Embryonic facial prominence (tissue), 1 donor: Measurements from ENCODE around the gene CCDC9B.

Experiments
- DNase-seq: peaks from one replicate; pipeline ENCODE4 v3.0.0-alpha.2; 2016; ENCODE audit errors: extremely low spot score

Gene CCDC9B

DNA sequence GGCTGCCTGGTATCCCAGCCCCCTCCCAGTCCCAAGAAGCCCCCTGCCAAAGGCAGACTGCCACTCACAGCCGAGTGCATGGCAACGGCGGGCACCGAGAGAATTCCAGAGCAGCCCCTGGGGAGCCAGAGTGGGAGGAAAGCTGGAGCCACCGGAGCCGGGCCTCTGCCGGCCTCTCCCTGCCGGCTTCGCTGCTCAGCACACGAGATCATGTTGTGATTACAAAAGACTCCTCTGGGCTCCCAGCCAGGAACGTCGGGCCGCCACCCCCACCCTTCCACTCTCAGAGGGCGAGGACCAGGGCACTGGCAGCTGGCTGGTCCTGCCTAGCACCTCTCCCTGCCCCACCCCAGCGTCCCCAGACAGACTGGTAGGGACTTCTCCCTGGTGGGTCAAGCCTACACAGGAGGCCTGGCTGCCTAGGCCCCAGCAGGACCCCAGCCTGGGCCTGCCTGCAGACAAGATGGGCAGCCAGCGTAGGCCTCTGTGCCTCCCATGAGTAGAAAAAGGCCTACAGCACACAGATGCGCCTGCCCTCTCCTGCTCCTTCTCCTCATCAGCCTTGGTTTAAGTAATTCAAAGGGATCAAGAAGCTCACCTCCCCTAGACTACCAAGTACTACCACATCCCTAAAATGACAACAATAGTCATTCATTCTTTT, at the start of gene CCDC9B:
Gene CCDC9B (minus strand): TSS at position 200 of the 661 bp plus-strand sequence. CDS start 120 bp downstream, at position 80.
- DNase-seq, result peak; percentile 58

DNA sequence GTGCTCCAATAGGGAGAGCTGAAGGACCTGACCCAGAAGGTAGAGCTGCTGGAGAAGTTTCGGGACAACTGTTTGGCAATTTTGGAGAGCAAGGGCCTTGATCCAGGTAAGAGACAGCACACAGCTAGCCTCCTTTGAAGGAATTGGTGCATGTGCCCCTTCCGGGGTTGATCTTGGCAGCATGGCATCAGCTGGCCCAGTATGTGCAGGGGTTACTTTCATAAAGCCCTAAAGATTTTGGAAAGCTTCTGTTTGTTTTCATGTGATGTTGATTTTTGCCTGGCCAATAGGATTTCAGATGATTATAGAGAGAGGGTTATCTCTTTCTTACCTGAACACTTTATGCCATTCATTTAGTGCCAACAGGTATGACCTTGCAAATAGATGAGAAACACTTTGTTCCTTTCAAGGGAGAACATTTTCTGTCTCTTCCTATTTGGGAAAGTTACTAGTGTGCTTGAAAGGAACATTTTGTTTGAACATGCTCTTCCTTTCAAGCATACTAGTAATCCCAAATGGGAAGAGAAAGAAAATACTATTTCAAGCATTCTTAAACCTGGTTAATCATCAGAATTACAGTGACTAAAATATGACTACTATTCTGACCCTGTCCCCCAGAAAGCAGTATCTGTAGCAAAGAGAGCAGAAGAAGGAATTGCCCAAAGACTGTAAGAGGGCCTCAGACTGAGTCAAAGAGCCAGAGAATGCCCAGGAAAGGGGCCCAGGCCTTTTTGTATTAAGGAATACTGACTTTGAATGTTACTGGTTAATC, 49.3 kb upstream of the CCDC9B start:
- DNase-seq, result no peak

DNA sequence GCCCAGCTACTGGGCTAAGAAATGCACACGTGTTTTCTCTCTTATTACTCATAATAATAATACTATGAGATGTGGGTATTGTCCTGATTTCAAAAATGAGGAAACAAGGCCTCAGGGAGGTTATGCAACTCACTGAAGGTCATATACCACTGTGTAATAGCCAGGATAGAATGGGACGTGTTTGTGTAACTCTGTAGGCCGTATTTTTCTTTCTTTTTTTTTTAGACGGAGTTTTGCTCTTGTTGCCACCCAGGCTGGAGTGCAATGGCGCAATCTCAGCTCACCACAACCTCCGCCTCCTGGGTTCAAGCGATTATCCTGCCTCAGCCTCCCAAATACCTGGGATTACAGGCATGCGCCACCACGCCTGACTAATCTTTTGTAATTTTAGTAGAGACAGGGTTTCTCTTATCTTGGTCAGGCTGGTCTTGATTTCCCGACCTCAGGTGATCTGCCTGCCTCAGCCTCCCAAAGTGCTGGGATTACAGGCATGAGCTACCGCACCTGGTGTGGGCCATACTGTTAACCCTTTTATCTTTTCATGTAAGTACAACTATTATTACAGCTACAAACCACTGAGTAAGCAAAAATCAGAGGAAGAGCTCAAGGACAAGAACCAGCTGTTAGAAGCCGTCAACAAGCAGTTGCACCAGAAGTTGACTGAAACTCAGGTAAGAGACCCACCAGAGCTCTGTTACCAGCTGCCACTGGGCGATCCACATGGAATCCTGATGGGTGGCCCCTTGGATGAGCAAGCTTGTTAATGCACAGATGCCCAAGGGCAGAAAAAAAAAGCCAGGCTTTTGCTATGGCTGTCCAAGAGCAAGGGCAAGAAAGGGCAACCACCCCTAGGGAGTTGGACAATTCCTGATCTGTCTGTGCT, 48.4 kb upstream of the CCDC9B start:
- no peak for DNase-seq

DNA sequence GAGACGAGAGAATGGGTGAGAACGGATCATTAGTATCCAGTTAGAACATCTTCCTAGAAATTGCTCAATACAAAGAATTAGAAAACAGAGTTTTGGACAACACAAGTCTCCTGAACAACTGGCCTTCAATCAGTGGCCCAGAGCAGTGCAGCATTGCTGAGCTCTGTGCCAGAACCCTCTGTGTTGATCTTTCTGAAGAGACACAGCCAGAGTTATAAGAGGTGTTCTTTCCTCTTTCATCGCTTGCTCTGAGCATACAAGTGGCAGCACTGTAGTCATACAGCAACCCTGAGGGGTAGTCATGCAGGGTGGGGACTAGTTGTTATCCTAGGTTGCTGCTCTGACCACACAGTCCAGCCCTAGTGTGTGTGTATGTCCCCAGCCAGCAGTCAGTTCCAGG, 45.7 kb upstream of the CCDC9B start:
- no peak for DNase-seq

DNA sequence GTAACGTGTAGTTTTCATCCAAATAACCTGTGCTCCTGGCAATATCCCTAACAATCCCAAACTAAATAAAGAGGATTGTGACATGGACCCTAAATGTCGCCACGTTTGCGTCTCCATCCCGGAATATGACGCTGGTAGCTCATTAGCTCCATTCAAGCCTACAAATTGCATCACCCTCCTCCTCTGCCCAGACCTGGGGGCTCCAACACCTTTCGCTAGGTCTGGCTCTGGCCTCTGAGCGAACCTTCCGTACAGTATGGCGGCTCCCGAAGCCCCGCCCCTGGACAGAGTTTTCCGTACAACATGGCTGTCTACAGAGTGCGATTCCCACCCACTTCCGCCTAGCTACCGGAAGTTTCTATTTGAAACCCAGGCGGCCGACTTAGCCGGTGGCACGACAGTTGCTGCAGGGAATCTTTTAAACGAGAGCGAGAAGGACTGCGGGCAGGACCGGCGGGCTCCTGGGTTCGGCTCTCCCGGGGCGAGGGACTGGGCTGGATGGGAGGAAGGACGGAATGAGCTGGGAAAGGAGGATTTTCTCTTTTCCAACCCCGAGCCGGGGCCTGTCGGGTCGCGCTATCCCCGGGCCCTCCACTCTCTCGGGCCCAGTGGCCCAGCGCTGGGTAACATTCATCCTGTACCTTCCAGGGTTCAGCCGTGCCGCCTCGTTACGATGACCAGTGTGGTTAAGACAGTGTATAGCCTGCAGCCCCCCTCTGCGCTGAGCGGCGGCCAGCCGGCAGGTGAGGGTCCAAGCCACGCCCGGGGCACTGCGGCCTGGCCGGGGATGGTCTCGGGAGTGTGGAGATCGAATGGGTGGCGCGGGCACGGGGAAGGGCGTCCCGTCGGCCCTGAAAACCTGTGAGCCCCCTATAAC, 42.1 kb upstream of the CCDC9B start, which contains the start of gene KNSTRN:
Gene KNSTRN (plus strand): TSS at position 142 of the 877 bp plus-strand sequence. CDS start 115 bp downstream, at position 257.
- DNase-seq, result peak; percentile 90

DNA sequence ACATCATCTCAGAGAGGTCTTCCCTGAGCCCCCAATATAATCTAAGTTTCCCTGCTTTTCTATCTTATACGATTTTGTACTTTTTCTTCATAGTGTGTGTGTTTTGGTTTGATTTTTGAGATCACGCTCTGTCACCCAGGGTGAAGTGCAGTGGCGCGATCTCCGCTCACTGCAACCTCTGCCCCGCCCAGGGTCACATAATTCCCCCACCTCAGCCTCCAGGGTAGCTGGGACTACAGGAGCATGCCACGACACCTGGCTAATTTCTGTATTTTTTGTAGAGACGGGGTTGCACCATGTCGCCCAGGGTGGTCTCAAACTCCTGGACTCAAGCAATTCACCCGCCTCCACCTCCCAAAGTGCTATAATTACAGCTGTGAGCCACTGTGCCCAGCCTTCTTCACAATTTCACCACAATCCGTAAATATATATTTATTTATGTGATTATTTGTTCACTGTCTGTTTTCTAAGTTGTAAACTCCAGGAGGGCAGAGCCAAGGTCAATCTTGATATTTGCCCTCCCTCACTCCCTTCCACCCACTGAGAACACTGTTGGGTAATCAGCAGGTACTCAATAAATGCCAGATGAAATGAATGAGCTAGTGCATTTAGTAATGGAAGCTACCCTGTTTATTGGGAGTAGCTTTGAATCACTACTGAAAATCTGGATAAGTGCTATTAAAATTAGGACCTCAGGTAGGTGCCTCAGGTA, 41.2 kb upstream of the CCDC9B start:
- no peak for DNase-seq

DNA sequence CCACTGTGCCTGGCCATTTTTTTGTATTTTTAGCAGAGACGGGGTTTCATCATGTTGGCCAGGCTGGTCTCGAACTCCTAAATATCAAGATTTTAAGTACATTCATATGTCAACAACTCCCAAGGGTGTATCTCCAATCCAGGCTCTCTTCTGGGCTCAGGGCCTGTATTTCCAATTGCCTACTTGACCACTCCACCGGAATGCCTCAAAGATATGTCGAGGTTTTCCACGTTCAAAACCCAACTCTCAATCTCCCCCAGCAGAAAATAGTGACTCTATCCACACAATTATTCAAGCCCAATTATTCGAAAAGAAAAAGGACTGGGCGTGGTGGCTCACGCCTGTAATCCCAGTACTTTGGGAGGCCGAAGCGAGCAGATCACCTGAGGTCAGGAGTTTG, 39.9 kb upstream of the CCDC9B start:
- DNase-seq, result no peak

DNA sequence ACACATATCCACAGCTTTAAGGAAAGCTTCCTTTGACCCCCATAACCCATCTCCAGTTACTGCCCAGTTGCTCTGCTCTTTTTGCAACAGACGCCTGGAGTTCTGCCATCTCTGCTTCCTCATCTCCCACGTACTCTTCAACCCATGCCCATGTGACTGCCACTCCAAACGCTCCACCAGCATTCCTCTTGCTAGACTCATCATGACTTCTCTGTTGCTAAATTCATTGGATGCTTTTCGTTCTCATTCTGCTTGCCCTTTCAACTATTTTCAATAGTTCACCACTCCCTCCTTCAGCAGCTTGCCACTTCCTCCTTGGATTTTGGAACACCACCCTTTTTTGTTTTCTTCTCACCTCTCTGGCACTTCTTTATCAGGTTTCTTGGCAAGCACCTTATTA, 39.1 kb upstream of the CCDC9B start:
- DNase-seq, result no peak

DNA sequence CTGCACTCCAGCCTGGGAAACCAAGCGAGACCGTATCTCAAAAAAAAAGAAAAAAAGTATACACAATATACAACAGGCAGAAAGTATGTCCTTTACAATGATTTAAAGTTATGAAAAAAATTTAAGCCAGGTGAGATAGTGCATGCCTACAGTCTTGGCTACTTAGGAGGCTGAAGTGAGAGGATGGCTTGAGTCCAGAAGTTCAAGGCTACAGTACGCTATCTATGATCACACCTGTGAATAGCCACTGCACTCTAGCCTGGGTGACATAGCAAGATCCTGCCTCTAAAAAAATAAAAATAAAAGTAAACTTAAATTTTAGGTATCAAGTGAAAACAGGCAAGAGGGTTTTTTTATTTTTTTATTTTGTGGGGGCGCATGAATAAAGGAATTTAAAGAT, 38.6 kb upstream of the CCDC9B start:
- DNase-seq, result no peak

DNA sequence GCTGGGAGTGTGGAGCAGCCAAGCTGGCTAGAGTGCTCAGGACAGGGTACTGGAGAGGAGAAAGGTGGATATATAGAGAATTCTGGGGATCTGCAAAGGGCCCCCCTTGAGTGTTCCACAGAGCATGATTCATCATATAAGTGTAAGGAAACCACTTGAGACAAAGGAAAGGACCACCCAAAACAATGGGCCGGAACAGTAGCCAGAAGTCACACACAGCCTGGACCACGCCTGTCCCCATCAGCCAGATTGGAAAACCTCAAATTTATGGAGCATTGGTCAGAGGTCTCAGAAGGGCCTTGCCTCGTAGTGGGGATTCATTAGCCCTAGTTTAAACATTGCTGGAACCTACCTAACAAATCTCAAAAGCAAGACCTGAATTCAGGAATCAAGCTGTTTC, 36.9 kb upstream of the CCDC9B start:
- no peak for DNase-seq

DNA sequence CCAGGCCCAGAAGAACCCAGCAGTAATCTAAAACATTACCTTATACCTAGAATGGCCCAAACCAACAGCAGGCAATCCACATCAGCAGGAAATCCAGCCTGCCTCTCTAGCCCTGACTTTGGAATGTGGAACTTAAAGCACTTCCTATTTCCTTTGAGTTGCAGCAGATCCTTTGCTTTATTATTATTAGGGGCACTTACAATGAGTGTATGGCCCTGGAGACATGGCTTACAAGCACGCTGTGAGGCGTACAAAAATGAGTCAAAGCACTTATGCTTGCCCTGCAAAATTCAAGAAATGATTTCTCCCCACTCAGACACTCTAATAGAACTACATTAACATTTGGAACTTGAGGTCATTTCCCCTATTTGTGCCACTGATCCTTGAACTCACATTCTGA, 32.2 kb upstream of the CCDC9B start:
- DNase-seq, result no peak

DNA sequence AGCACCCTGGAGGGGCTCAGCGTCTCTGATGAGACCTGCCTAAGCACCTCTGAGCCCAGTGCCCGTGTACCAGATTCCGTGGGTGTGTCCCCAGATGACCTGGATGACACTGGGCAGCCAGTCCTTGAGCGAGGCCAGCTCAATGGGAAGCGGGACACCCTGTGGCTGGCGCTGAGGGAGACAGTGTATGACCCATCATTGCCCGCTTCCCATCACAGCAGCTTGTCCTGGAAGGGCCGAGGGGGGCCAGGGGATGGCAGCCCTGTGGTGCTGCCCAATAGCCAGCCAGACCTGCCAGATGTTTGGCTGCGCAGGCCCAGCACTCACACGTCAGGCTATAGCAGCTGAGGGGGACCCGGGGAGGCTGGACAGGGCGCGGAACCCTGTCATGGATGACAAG, 29.2 kb upstream of the CCDC9B start:
- DNase-seq, result no peak

DNA sequence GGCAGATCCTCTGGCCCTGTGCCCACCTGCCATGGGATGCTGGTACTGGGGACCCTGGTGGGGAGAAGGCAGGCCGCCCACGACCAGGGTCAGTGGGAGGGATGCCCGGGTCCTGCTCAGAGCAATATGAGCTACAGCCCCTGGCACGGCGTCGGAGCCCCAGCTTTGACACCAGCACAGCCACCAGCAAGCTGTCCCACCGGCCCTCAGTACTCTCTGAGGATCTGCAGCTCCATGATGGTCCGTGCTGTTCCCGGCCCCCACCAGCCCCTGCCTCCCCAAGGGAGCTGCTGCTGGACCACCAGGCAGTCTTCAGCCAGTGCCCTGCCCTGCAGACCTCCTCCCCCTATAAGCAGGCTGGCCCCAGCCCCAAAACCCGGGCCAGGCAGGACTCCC, 28.7 kb upstream of the CCDC9B start:
- DNase-seq, result no peak

DNA sequence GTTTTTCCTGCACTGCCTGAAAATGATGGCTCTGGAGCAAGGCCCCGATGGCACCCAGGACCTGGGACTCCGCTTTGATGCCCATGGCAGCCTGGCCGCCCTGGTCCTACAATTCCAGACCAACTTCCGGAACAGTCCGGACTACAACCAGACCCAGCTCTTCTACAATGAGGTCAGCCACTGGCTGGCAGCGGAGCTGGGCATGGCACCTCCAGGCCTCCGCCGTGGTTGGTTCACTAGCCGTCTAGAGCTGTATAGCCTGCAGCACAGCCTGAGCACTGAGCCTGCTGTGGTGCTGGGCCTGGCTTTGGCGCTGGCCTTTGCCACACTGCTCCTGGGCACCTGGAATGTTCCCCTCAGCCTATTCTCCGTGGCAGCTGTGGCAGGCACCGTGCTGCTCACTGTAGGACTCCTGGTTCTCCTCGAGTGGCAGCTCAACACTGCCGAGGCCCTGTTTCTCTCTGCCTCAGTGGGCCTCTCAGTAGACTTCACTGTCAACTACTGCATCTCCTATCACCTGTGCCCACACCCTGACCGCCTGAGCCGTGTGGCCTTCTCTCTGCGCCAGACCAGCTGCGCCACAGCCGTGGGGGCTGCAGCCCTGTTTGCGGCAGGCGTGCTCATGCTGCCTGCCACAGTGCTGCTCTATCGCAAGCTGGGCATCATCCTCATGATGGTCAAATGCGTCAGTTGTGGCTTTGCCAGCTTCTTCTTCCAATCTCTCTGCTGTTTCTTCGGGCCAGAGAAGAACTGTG, 28.2 kb upstream of the CCDC9B start:
- no peak for DNase-seq

DNA sequence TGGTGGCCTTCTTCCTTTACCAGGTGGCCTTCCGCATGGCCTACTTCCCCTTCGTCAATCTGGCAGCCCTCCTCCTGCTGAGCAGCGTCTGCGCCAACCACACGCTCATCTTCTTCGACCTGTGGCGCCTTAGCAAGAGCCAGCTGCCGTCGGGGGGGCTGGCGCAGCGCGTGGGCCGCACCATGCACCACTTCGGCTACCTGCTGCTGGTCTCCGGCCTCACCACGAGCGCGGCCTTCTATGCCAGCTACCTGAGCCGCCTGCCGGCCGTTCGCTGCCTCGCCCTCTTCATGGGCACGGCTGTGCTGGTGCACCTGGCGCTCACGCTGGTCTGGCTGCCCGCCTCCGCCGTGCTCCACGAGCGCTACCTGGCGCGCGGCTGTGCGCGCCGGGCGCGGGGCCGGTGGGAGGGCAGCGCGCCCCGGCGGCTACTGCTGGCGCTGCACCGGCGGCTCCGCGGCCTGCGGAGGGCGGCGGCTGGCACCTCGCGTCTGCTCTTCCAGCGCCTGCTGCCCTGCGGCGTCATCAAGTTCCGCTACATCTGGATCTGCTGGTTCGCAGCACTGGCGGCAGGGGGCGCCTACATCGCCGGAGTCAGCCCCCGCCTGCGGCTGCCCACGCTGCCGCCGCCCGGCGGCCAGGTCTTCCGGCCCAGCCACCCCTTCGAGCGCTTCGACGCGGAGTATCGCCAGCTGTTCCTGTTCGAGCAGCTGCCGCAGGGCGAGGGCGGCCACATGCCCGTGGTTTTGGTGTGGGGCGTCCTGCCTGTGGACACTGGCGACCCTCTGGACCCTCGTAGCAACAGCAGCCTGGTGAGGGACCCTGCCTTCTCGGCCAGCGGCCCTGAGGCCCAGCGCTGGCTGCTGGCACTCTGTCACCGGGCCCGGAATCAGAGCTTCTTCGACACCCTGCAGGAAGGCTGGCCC, 27.2 kb upstream of the CCDC9B start:
- peak; percentile 49 for DNase-seq

DNA sequence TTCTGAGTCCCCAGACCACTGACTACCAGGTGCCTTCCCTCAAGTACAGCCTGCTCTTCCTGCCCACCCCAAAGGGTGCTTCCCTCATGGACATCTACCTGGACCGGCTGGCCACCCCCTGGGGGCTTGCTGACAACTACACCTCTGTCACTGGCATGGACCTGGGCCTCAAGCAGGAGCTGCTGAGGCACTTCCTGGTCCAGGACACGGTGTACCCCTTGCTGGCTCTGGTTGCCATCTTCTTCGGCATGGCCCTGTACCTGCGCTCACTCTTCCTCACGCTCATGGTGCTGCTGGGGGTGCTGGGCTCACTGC, 26.6 kb upstream of the CCDC9B start:
- DNase-seq, result no peak

DNA sequence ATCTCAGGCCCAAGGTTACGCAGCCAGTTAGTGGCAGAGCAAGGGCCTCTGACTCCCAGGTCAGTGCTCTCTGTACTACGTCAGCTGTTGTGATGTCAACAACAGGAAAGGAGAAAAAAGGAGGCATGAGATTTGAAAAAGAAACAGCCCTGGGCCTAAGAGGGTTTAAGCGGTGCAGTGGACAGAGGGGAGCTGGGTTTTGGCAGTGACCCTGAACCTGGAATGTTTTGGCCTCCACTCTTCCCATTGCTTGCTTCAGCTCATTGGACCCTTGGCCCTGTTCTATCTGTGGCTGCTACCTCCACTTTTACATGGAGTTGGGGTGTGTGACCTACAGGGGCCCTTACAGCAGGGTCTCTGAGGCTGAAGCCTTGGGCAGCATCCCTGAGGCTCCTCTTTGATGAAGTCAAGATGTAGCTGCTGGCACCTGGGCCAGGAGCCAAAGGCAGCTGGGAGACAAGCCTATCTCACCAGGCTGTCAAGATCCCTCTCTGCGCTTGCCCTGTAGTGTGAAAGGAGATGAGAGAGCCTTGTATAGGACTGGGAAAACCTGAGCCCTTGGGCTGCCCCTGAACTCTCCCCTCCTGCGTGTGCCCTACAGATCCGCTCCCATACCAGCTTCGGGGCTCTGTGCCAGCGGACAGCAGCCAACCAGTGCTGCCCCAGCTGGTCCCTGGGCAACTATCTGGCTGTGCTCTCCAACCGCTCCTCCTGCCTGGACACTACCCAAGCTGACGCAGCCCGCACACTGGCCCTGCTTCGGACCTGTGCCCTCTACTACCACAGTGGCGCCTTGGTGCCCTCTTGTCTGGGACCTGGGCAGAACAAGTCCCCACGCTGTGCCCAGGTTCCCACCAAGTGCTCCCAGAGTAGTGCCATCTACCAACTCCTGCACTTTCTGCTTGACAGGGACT, 26.0 kb upstream of the CCDC9B start:
- DNase-seq, result no peak
